ENCODE results near the gene HHIPL1.

HHIPL1 gene

GRCh38 chr14:99604278-99604765 lies 40.6 kb upstream of the HHIPL1 start:
- DNase-seq (ENCODE audit: low spot score): peak; percentile 93
- TF ChIP-seq CTCF (IDR thresholded peaks at IDR 0.05): no peak
- Histone ChIP-seq H3K4me3 (peak overlapping the region; percentile 91), H3K27ac (peak overlapping the region; percentile 65 to 87)

- Histone ChIP-seq H3K27ac (peak overlapping the region; percentile 65 to 87), H3K4me3 (peak overlapping the region; percentile 91)
- TF ChIP-seq CTCF (IDR thresholded peaks at IDR 0.05): no peak
- DNase-seq (ENCODE audit: low spot score): no peak
Measured at GRCh38 chr14:99604766-99605298, 40.1 kb upstream of the HHIPL1 start.

- peak overlapping the region; percentile 65 to 87 for H3K27ac ChIP-seq
- no peak for TF ChIP-seq CTCF (IDR thresholded peaks at IDR 0.05)
- no peak for DNase-seq (ENCODE audit: low spot score)
Measured at GRCh38 chr14:99605299-99605961, 39.5 kb upstream of the HHIPL1 start.

GRCh38 chr14:99606359-99606758 lies 38.6 kb upstream of the HHIPL1 start:
- no peak overlapping the region for H3K27ac ChIP-seq
- DNase-seq (ENCODE audit: low spot score): no peak
- no peak for TF ChIP-seq CTCF (IDR thresholded peaks at IDR 0.05)
- H3K4me3 ChIP-seq: no peak overlapping the region

More at GRCh38 chr14:99605299-99605961, 39.5 kb upstream of the HHIPL1 start:
- H3K4me3 ChIP-seq: peak overlapping the region; percentile 91

GRCh38 chr14:99608591-99608990 lies 36.3 kb upstream of the HHIPL1 start:
- TF ChIP-seq CTCF (IDR thresholded peaks at IDR 0.05): no peak

GRCh38 chr14:99609245-99610170 lies 35.4 kb upstream of the HHIPL1 start:
- DNase-seq (ENCODE audit: low spot score): no peak
- no peak for TF ChIP-seq CTCF (IDR thresholded peaks at IDR 0.05)
- H3K4me3 ChIP-seq: no peak overlapping the region
- no peak overlapping the region for H3K27ac ChIP-seq

More at GRCh38 chr14:99608591-99608990, 36.3 kb upstream of the HHIPL1 start:
- no peak overlapping the region for H3K27ac ChIP-seq
- DNase-seq (ENCODE audit: low spot score): no peak
- no peak overlapping the region for H3K4me3 ChIP-seq

Measured in coronary artery (tissue), 2 donors.